HG02943 (cell line): Measurements from ENCODE around the gene GEN1.

Source experiments
- ATAC-seq: cut with Tn5 transposase; IDR thresholded peaks from one replicate; pipeline ENCODE4 v1.9.1; 2021; ENCODE audit warnings: mild to moderate bottlenecking, low read depth, moderate library complexity; ENCODE audit not compliant: unreplicated experiment

GEN1 gene

DNA sequence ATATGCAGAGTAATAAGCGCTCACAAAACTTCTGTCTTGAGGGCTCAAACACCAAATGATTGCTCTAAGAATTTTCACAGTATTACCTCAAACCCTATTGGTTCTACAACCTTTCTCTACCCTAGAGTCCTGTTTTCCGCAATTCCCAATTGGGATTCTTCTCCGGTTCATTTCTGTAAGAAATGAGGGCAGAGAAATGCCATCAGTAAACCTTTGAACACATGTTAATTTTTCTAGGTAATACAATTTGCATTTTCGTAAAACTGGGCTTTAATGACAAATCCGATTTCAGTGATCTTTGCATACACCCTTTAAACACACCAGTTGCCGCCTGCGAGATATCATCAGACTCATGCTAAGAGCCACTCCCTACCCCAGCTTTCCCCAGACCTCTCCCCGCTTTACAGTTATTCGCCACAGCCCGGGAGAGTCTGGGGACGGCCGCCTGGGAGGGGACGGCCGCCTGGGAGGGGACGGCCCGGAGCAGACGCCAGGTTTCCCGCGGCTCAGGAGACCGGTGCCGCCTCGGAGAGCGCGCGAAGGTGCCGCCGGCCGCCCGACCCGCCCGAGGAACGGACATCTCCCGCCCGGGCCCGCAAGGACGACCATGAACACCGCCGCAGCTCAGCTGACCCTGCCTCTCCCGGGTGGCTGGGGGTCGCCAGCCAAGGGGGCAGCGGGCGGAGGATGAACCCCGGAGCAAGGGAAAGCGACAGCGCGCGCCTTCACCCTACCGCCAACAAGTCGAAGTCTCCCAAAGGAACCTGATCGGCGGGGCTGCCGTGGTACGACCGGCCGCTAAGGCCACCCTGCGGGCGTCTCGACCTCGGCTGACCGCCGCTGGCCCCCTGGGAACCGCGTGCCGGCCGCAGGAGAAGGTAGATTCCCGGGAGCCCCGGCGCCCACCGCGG, 791 bp upstream of the GEN1 start:
- ATAC-seq: peak; percentile 38

- no peak for ATAC-seq
These were observed 961 bp downstream of the GEN1 start for GRCh38 chr2:17754773-17755425.

- no peak for ATAC-seq
These were observed 2.7 kb downstream of the GEN1 start for GRCh38 chr2:17756668-17757067.

GRCh38 chr2:17757321-17757720, 3.4 kb downstream of the GEN1 start:
- no peak for ATAC-seq

DNA sequence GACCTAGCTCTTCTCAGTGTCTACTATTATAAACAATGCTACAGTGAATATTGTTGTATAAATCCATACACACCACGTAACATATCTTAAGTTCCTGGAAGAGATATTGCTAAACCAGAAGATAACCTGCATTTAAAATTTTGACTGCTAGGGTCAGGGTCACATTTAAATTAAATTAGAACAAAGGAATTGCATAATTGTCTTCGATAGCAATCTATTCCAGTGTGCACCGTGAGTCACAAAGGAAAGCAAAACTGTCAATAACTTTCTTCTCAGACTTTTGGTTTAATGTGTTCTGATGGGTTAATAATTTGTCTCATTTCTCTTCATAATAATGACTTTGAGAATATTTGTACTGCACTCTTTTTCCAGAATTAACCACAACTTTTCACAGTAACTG, 4.2 kb downstream of the GEN1 start:
- no peak for ATAC-seq

- ATAC-seq: no peak
These were observed 5.9 kb downstream of the GEN1 start for GRCh38 chr2:17759805-17760204.

DNA sequence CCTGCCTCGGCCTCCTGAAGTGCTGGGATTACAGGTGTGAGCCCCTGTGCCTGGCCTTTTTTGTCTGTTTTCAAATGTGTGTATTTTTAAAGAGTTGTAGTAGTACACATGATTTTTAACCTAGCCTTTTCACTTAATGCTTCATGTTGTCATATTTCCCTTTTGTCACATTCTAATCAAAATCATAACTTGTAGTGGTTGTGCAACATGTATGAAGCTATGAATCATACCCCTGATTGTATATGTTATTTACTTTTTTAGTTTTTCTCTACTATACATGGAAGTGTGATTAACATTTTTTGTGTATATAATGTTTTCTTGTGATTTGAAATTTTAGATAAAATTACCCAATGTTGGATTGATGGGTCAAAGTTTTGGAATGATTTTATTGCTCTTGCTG, 8.5 kb downstream of the GEN1 start:
- no peak for ATAC-seq

DNA sequence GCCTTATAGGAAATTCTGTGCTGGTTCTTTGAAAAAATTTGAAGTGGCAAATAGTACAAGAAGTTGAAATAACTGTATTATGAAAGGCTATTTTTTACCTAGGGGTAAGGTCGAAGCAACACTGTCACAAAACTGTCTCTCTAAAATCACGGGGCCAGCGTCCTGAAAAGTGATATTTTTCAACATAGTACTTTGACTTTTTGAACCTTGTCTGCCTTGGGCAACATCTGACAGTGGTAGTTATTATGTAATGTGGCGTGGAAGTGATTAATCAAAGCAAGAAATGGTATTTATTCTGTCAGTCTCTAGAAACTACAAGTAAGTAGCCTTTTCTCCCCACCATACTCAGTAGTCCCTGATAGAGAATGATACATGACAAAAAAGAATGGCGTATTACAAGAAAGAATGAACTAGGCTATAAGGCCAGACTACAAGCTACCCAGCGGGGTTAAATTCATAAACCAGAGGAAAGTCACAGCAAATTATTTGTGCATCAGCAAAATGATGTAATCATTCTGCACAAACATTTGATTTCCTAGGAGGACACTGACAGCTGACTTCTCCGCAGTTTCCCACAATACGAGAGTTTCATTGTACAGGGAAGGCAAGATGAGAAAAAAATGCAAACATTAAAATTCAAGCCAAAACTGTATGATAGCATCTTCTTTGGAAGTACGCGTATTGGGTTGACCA, 9.8 kb downstream of the GEN1 start:
- no peak for ATAC-seq

DNA sequence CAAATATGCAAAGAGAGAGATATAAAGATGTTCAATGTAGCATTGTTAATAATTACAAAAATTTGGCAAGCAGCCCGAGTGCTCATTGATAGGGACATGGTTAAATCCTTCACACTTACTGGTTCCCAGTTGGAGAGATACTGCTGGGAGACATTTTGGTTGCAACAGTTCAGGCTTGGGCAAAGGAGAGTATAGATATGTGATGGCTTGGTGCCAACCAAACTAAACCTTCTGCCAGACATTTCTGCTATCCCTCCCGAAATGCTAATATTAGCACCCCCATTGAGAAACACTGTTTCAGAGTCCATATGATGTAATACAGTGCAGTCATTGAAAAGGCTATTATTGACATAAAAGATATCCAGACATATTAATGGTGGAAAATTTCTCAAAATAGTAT, 11.5 kb downstream of the GEN1 start:
- ATAC-seq: no peak

DNA sequence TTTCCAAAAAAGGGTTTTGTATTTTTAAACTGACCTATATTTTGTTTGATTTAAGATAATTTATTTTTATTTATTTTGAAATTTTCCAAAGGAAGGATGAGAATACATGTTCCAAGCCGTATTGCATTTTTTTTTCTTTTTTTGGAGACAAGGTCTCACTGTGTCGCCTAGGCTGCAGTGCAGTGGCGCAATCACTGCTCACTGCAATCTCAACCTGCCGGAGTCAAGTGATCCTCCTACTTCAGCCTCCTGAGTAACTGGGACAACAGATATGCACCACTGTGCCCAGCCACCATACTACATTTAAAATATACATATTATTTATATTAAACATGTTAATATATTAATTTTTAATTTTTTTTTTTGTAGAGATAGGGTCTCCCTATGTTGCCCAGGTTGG, 15.0 kb downstream of the GEN1 start:
- ATAC-seq: no peak

DNA sequence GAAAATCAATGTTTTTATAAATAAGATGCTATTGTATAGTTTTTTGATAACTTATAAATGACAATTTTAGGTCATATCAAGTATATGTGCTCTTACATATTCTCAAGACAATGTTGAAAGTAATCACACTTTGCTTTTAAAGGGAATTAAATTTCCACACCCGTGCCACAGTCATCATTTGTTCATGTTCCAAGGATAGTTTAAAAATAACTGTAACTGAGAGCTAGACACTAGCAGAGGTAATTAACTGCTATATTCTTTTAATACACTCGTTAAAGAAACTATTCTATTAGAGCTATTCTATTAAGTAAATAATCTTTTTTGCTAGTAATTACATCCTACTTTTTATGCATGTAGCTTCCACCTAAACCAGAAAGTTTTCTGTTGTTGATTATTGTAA, 18.0 kb downstream of the GEN1 start:
- ATAC-seq: no peak

GRCh38 chr2:17772532-17772931, 18.6 kb downstream of the GEN1 start:
- ATAC-seq: no peak

DNA sequence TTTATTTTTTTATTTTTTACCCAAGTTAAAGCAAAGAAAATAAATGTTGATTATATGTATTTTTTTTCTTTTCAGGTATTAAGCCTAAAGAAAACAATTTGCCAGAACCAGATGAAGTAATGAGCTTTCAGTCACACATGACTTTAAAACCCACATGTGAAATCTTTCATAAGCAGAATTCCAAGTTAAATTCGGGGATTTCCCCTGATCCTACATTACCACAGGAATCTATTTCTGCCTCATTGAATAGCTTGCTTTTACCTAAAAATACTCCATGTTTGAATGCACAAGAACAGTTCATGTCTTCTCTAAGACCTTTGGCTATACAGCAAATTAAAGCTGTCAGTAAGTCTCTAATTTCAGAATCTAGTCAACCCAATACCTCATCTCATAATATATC, 26.6 kb downstream of the GEN1 start:
- no peak for ATAC-seq

- ATAC-seq: no peak
These were observed 27.5 kb downstream of the GEN1 start for GRCh38 chr2:17781482-17781881.

DNA sequence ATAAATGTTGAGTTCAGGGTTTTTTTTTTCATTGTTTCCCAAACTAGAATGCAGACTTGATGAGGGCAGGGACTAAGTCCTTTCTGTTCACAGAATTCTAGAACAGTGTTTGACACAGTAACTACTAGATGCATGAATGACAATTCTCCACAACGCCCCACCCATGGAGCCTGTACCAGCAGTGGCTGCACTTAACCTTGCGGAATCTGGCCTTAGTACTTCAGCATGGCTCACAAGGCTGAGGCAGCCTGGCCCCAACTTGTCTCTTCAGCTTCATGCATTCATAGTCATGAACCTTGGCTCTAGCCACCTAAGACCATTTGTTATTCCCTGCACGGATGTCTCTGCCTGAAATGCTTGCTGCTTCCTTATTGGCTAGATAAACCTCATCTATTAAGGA, 32.8 kb downstream of the GEN1 start:
- ATAC-seq: no peak

GRCh38 chr2:17788773-17789172, 34.8 kb downstream of the GEN1 start:
- ATAC-seq: no peak

DNA sequence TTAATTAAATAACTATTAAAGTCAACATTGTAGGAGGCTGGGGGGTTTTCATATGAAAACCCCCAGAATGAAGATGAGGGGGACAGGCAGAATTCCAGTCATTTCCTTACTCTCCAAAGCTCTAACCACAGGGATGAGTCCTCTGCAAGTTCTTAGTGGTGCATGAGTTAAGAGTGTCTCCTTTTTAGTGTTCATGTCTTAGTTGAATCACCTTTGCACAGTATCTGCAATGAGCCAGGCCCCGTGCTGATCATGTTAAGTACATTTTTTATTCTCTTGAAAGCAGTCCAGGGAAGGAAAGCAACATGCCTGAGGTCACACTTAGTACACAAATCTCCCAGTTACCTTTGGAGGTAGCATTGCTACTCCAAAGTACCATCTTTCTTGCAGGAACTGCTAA, 36.6 kb downstream of the GEN1 start:
- ATAC-seq: no peak

- no peak for ATAC-seq
These were observed 37.3 kb downstream of the GEN1 start for GRCh38 chr2:17791121-17791816.

GRCh38 chr2:17791817-17792130, 37.8 kb downstream of the GEN1 start:
- no peak for ATAC-seq

DNA sequence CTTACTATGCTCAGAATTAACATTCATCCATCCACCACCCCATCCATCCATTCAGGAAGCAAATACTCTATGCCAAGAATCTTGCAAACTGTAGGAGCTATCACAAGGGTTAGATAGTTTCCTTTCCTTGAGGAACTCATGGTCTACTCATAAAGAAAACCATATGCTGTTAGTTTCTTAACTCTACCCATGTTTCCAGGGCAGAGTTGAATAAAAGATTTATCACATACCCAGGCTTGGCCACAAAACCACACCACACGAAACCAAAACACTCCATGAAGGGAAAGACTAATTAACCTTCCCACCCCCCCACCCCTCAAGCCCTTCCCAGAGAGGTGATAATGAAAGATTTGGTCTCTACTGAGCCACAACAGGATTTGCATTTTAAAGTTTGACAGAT, 38.6 kb downstream of the GEN1 start:
- ATAC-seq: no peak

GRCh38 chr2:17793296-17793695, 39.4 kb downstream of the GEN1 start:
- ATAC-seq: no peak
